SH-SY5Y (cell line): ENCODE measurements around the gene DLEC1.

Experiments used
- GATA2 ChIP-seq: IDR thresholded peaks from 2 replicates; pipeline ENCODE4 v1.6.1; 2011; ENCODE audit warnings: mild to moderate bottlenecking, low read depth, low read length
- GATA3 ChIP-seq: IDR thresholded peaks from 2 replicates; pipeline ENCODE4 v1.6.1; 2011; ENCODE audit warnings: low read depth, mild to moderate bottlenecking, low read length, moderate library complexity

- TF ChIP-seq GATA2 (no peak), GATA3 (no peak)
Measured at GRCh38 chr3:38089163-38089562, 50.2 kb downstream of the DLEC1 start.
